Measurements from ENCODE around the gene G6PD.
"Not testable (repeated sequence)": the region's sequence is repeated elsewhere in the genome, so short reads cannot be mapped to it uniquely, and the experiment has no call there.

G6PD gene

DNA sequence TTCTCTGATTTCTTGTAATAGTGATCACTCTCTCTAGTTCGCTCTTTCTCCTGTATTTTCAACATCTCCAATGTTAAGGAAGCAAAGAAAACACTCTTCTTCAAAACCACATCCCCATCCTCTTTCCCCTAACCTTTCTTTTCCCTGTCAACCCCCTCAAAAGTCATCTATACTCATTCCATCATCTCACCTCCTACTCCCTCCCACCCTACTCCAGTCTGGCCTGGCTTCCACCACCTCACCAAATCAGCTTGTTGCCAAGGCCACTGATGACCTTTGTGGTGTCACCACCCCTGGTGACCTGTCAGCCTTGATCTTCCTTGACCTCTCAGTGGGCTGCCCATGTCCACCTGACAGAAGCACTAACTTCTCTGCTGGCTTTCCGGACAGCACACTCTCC lies 32.9 kb downstream of the G6PD start:
- no peak for DNase-seq

DNA sequence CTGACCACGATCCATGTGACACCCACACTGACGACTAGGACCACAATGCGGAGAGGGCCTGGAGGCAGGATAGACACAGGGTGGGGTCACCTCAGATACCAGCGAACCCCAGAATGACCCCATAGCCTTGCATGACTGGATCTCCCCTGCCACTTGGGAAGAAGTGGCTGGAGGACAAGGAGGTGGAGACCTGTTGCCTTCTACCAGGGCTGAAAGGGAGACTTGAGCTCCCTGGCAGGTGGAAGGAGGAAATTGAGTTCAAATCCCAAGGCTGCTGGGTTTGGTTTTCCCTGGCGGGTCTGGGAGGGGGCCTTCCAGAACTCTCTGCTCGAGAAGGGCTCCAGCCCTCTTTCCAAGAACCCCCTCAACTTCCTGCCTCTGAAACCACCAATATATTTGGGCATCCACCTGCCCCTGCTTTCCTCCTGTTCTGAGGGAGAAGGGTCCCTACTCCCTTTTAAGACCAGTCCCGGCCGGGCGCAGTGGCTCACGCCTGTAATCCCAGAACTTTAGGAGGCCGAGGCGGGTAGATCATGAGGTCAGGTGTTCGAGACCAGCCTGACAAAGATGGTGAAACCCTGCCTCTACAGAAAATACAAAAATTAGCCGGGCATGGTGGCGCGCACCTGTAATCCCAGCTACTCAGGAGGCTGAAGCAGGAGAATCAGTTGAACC lies 33.6 kb downstream of the G6PD start:
- no peak for DNase-seq

DNA sequence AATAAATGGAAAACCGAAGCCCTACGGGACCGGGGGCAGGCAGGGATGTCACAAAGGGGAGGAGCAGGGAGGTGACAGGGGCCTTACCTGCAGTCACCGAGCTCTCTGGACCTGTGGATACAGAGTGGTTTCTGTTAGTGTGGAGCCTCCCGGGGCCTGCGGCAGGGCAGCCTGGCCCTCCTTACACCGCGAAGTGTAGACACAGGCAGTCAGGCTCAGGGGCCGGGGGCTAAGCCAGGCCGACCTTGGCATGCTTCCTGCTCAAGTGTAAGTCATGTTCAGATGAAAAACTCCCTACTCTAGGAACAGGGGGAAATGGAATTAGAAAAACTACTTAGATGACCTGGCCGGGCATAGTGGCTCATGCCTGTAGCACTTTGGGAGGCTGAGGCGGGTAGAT lies 34.9 kb downstream of the G6PD start:
- DNase-seq: no peak

DNA sequence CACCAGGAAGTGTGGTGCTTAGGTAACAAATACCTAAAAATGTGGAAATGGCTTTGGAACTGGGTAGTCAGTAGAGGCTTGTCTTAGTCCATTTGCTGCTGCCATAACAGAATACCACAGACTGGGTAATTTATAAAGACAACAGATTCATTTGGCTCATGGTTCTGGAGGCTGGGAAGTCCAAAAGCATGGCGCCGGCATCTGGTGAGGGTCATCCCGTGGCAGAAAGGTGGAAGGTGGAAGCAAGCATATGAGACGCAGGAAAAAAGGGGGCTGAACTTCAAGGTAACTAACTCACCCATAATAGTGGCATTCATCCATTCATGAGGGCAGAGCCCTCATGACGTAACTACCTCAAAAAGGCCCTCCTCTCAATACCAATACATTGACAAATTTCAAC lies 37.2 kb downstream of the G6PD start:
- DNase-seq: no peak

DNA sequence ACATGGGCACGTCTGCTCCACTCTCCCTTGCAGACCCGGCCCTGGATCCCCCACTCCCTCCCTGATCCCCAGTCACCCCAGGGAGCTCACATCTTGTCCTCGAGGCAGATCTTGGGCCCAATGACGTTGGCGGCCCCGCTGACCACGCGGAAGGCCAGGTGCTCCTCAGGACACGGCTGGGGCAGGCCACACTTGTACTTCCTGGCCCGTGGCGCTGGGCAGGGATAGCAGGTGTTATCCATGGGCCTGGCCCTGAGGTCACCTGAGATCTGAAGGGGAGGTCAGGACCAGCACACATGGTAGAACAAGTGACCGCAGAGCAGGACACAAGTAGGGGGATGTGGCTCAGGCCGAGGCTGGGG lies 38.3 kb downstream of the G6PD start:
- no peak for DNase-seq

DNA sequence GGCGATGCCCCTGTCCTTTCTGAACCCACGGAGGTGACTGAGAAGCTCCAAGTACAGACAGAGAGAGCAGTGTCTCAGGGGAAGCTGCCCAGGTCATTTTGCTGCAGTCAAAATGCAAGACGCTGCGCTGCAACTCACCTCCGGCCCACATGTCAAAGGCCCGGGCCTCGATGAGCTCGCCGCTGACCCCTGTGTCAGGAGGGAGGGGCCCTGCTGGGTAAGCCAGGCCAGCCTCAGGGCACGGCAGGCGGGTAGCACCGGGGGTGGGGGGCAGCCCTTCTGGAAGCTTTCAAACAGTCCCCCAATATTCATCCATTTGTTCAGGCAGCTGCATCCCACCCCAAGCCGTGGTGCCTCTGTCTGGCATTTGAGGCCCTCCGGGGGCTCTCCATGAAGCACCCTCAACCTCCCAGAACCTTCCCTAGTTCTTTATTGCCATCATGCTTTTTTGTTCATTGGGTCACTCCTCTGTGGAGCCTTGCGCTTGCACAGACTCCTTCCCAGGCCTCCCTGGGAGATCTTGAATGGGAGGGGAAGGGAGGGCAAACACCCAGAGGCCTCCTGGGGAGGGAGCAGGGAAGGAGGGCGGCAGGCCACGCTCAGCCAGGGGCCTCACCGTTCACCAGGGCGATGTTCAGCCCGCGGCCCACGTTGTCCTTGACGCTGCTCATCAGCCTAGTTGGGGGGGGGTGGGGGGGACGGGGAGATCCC lies 38.8 kb downstream of the G6PD start:
- DNase-seq: no peak

DNA sequence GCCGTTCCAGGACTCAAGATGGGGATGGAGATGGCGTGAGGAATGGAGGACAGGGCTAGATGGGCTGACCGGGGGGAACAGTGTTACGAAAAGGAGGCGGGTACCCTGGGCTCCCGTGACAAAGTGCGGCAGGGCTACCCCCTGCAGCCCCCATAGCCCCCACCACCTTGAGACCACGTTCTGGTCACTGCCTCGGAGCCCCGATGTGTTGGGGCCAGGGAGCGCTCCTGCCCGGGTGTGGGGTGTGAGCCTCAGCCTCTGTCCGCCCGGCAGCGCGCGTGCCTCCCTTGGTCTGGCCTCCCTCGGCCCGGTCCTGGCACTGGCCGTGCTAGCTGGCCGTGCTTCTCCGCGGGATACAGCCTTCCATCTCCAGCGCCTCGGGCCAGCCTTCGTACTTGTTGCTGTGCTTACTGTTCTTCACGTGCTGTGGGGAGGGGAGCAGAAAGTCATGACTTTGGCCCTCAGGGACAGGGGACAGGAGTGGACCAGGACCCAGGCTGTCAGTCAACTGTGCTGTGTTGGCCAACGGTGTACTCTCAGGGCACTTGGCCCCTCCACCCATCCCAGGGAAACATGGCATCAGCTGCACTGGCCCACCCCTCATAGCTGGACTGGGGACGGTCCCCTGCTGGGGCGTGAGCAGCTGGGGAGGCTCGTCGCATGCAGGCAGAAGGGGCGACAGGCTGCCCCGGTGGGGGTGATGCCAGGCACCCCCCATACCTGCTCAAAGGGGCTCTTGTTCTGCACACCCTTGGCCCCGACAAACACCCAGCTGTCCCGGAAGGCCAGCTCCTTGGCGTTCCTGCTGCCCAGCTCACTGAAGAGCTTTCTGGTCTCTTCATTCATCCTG lies 39.9 kb downstream of the G6PD start:
- no peak for DNase-seq

DNA sequence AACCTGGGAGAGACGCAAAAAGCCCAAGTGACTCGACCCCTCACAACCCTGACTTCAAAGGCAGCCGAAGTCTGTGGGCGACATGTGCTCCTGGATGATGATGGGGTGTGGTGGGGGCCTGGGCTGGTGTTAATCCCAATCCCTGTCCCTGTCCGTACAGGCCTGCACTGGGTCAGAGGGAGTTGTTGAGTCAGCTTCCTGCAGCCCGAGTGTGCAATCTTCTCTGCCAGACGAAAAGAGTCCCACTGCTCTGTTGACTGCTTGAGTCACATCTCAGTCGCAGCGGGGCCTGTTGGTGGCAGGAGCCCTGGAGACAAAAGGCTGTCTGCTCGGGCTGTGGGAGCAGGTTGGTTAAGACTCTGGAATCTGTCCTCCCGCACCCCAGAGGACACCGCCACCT lies 40.9 kb downstream of the G6PD start:
- DNase-seq: no peak

DNA sequence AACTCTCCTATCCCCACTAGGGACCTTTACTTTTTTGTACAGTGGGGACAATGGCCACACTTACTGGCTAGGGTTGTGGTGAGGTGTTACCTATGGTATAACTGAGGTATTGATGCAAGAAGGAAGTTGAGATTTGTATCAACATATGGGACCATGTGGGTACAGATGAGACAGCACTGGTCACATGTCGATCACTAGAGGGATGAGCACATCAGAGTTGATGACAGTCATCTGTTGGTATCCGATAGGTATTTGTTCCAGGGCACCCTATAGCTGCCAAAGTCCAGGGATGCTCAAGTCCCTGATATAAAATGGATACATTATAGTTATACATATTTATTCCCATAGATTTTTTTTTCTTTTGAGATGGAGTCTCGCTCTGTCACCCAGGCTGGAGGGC lies 43.7 kb downstream of the G6PD start:
- DNase-seq: no peak

DNA sequence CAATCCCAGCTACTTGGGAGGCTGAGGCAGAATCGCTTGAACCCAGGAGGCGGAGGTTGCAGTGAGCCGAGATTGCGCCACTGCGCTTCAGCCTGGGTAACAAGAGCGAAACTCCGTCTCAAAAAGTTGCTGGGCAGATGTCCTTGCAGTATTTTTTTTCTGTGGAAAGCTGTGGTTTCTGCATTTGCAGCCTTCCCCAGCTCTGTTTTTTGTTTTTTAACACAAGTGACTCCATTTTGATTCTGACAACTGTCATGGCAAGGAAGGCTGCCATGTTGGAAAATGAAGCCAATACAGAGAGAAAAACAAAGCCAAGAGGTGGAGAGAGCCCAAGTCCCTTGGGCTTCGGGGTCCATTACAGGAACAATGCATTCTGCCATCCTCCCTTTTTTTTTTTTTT lies 44.5 kb downstream of the G6PD start:
- no peak for DNase-seq

DNA sequence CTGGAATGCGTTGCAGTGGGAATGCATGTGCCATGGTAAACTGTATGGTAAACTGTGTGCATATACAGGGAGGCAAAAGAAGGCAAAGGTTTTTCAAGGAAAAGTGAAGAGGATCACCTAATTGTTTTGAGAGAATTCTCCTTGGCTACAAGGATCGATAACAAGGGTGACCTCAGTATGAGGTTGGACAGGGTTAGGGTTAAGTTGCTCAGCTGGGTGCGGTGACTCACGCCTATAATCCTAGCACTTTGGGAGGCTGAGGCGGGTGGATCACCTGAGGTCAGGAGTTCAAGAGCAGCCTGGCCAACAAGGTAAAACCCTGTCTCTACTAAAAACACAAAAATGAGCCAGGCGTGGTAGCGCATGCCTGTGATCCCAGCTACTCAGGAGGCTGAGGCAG lies 45.2 kb downstream of the G6PD start:
- DNase-seq: not testable (repeated sequence)

DNA sequence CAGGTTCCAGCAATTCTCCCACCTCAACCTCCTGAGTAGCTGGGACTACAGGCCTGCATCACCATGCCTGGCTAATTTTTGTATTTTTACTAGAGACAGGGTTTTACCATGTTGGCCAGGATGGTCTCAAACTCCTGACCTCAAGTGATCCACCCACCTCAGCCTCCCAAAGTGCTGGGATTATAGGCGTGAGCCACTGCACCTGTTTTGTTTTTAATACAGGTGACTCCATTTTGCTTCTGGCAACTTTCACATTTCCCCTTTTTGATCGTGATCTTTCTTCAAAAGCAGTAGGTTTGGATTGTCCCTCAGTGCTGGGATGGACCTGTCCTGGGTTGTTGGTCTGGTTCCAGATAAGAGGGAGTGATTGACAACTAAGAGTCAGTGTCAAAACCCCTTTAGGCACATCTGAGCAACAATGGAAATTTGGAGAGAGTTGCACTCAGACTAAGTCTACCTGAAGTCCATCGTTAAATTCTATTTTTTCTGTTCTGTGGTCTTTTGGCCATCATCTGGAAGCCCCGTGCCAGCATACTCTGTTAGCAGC lies 50.0 kb downstream of the G6PD start:
- not testable (repeated sequence) for DNase-seq

DNA sequence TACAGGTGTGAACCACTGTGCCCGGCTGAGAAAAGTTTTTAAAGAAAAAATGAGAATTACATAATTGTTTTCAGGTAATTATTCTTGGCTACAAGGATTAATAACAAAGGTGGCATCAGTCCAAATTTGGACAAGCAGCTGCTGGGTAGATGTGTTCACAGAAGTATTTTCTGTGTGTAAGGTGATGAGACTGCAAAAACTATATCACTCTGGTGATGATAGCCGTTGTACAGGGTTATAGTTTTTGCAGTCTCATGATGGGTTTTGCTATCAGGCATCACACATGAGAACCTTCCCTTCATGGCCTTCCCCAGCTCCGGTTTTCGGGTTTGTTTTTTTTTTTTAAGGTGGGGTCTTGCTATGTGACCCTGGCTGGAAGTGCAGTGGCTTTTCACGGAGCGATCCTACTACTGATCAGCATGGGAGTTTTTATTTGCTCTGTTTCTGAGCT lies 51.1 kb downstream of the G6PD start:
- DNase-seq: no peak

DNA sequence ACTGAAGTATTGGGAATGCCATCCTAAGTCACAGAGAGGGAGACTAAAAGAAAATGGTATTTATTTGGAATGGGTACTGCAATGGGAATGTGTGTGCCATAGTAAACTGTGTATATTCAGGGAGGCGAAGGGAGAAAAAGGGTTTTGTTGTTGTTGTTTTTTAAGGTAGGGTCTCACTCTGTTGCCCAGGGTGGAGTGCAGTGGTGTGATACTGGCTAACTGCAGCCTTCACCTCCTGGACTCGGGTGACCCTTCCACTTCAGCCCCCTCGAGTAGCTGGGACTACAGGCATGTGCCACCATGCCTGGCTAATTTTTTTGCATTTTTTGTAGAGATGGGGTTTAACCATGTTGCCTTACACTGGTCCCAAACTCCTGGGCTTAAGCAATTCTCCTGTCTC lies 51.9 kb downstream of the G6PD start:
- DNase-seq: no peak

DNA sequence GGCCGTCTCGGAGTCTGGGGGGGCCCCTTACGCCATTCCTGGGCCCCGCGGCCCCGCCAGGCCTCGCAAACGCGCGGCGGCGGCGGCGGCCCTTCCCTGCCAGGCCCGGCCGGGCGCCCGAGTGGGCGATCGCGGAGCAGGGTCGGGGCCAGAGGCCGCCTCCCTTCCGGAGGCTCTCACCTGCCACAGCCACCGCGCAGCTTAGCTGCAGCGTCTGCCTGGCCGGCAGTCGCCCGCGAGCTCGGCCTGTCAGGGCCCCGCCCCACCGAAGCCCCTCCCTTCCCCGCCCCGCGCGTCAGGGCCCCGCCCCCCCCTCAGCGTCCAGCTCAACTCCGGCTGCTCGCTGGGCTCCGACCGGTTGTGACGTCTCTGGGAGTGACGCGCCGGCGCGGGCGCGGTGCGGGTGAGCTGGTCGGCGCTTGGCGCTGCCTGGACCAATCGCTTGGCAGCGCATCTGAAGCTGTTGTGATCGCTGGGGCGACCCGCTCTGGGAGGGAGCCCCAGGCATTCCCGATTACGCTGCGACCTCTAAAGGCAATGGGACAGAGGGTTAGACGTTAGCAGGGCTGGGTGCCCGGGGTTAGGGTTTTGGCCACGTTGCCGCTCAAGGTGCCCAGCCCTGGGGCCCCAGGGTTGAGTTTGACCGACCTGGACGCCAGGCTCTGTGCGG lies 56.1 kb downstream of the G6PD start, which contains the start of gene SLC10A3:
TSS of gene SLC10A3 (minus strand) at position 216 of the 670 bp plus-strand sequence. CDS start 1,689 bp downstream, outside the sequence.
- DNase-seq: peak; percentile 86

DNA sequence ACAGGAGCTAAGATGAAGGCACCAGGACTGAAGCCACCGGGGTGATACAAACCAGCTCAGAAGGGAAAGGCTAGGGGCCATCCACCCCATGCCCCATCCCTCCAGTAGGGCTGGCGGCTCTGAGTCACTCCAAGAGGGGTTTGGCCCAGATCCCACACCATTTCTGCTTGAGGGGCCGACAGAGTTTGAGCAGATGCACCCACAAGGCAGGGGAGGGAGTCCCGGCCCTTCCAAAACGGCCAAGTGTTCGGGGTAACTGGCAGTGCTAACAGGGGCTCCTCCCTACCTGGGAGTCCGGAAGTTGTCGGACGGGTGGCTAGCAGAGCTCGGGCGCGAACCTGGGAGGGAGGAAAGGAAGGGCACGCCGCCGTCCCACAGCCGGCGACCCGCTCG lies 56.6 kb downstream of the G6PD start:
- DNase-seq: no peak

DNA sequence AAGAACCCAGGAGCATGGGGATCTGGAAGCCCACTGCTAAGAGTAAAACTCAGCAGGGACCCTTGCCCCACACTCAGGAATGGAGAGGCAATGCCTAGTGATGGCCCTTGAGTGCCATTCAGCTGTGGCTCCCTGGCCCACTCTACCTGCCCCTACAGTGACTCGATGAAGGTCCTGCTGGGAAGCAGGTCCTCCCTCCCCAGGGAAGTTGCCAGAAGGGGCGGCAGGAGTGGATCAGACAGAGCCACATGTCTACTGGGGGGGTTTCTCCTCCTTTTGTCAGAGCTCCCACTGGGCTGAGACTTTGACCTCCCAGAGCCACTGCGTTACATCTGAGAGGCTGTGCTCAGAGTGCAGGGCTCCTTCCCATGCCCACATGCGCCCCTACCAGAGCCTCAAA lies 57.5 kb downstream of the G6PD start:
- DNase-seq: no peak

DNA sequence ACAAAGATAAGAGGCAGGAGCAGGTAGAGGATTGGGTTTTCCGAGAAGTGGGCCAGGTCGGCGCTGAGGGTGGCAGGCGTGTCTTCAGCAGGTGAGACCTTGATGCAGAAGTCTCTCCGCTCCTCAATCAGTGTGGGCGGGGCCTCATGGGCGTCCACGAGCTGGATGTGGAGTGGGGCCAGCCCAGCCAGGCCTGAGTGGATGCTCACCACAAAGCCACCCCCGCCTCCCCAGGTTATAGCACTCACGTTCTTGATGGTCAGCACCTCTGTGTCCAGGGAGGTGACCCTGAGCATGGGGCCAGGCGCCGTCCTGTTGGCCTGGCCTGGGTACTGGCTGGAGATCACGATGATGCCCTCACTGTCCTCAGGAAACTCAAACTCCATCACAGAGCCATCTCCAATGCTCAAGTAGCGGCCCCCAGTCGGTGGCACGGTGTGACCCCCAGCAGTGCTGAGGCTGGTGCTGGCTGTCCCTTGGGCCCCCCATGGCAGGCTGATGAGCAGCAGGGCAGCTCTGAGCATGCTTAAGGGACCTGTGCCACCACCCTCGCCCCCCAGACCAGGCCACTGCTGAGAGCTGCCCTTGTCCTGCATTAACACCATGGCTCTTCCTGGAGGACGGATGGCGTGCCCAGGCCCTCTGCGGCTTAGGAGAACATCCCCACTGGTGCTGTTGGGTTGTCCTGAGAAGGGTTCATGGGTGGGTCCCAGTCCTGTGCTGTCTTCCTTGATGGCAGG lies 58.1 kb downstream of the G6PD start:
- DNase-seq: no peak

DNA sequence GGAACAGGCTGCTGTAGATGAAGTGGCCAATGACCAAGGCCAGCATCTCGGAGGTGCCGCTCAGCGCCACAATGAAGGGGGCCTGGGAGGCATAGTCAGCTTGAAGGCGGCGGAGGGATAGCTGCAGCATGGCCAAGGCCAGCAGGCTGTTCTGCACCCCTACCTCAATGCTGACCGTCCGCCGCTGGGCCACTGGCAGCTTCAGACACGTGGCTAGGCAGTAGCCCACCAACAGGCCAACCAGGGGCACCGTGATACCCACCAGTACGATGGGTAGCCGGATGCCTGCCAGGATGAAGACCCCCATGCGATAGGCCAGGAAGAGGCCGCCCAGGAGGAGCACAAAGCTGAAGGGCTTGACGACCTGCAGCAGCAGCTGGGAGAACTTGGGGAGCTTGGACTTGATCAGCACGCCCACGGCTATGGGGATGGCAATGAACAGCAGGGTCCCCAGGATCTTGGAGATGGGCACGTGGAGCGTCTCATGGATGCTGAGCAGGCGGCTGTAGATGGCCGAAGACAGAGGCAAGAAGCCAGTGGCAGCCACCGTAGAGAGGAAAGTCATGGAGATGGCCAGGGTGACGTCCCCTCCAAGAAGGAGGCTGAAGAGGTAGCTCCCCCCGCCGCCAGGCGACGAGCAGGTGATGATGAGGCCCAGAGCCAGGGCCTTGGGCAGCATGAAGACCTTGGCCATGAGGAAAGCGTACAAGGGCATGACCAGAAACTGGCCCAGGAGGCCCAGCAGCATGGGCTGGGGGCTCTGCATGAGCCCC lies 58.9 kb downstream of the G6PD start:
- DNase-seq: no peak

DNA sequence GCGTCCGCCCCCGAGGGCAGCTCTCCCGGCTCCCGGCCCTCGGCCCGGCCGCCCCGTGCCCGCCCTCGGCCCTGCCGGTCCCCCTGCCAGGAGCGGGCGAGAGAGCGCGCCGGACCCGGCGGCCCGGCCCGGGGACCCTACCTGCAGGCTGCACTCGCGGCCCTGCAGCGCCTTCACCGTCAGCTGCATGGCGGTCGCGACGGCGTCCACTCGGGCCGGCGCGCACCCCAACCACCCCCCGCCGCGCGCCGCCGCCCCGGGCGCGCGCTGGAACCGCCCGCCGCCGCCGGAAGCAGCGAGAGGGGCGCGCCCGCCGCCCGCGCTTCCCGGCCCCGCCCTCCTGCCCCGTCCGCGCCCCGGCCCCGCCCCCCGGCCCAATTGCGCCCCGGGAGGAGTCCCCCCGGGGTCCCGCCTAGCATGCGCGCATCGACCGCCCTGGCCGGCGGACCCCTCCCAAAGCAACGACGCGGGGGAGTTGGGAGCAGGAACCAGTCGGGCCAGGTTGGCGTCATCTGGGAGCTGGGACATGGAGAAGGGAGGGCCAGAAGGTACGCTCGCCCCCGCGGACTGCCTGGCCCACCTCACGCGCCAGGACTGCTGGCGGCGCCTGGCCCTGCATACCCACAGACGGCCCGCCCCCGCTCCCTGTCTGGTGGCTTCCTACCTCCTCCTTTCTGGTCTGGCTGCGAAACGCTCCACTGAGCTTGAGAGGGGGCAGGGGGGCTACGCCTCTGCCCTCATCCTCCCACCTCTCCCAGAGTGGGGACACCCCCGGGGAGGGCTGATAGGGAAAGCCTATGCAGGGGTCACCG lies 60.0 kb downstream of the G6PD start, which contains the start of gene UBL4A:
TSS of gene UBL4A (minus strand) at position 220 of the 812 bp plus-strand sequence. CDS start at position 189, 31 bp downstream.
- peak; percentile 53 for DNase-seq
